ENCODE data around the gene LIF. TPM values are rescaled to one million over a fixed set of nuclear protein-coding genes. Genes with fewer than 3 reads are reported as not detected.

LIF gene
- polyA plus RNA-seq, 1 donor = 1.6 TPM

Other genes starting within 250 kb of the LIF start
- not detected for gene HORMAD2, start 166.3 kb downstream of the LIF start, polyA plus RNA-seq (ENCODE audit: insufficient read length)
- not detected for gene OSM, start 20.1 kb upstream of the LIF start, polyA plus RNA-seq (ENCODE audit: insufficient read length)
- gene CASTOR1, start 42.7 kb upstream of the LIF start, polyA plus RNA-seq (ENCODE audit: insufficient read length) = 8.3 TPM
- 12.9 TPM for gene TBC1D10A, start 80.2 kb upstream of the LIF start, polyA plus RNA-seq (ENCODE audit: insufficient read length)
- gene SF3A1, start 110.1 kb upstream of the LIF start, polyA plus RNA-seq (ENCODE audit: insufficient read length) = 134 TPM
- 5.5 TPM for gene CCDC157, start 110.2 kb upstream of the LIF start, polyA plus RNA-seq (ENCODE audit: insufficient read length)
- 22.2 TPM for gene RNF215, start 140.7 kb upstream of the LIF start, polyA plus RNA-seq (ENCODE audit: insufficient read length)
- 7.0 TPM for gene SEC14L2, start 150.3 kb upstream of the LIF start, polyA plus RNA-seq (ENCODE audit: insufficient read length)
- 7.8 TPM for gene MTFP1, start 179.0 kb upstream of the LIF start, polyA plus RNA-seq (ENCODE audit: insufficient read length)
- gene SEC14L3, start 225.3 kb upstream of the LIF start, polyA plus RNA-seq (ENCODE audit: insufficient read length) = not detected

Measured in left kidney (tissue), 1 donor.